Neural progenitor cell (in vitro differentiated cells): ENCODE results near the gene RYR3. TPM values are rescaled to one million over a fixed set of nuclear protein-coding genes. Genes with fewer than 3 reads are reported as not detected.
"Not testable (repeated sequence)": the region's sequence is repeated elsewhere in the genome, so short reads cannot be mapped to it uniquely, and the experiment has no call there.

ENCODE experiments used
- DNase-seq: peaks from one replicate; pipeline ENCODE4 v3.0.0-alpha.2; 2016; ENCODE audit warnings: low spot score
- H2AFZ ChIP-seq: fragments of 200-600 bp; sonication (generic); replicated peaks from 2 replicates; pipeline ENCODE4 v1.6.1; 2016; ENCODE audit warnings: antibody characterized with exemption
- H3F3A ChIP-seq: fragments of 200-600 bp; sonication (generic); 2 replicates; pipeline ENCODE4 v1.6.1; 2016; ENCODE audit warnings: antibody characterized with exemption, low read depth
- H3K27ac ChIP-seq: fragments of 200-600 bp; sonication (generic); 2 replicates; pipeline ENCODE4 v1.5.1; 2016; ENCODE audit warnings: mild to moderate bottlenecking
- H3K27me3 ChIP-seq: fragments of 200-600 bp; sonication (generic); 2 replicates; pipeline ENCODE4 v1.6.1; 2016; ENCODE audit warnings: mild to moderate bottlenecking, moderate library complexity
- H3K36me3 ChIP-seq: fragments of 200-600 bp; sonication (generic); 2 replicates; pipeline ENCODE4 v1.5.1; 2016
- H3K4me1 ChIP-seq: fragments of 200-600 bp; sonication (generic); 2 replicates; pipeline ENCODE4 v1.6.1; 2016; ENCODE audit warnings: mixed run types
- H3K4me2 ChIP-seq: fragments of 200-600 bp; sonication (generic); 2 replicates; pipeline ENCODE4 v1.6.1; 2016
- H3K4me3 ChIP-seq: fragments of 200-600 bp; sonication (generic); 2 replicates; pipeline ENCODE4 v1.5.1; 2016
- H3K79me2 ChIP-seq: fragments of 200-600 bp; sonication (generic); 2 replicates; pipeline ENCODE4 v1.6.1; 2016; ENCODE audit warnings: low read depth
- H3K9ac ChIP-seq: fragments of 200-600 bp; sonication (generic); 2 replicates; pipeline ENCODE4 v1.6.1; 2016
- H3K9me3 ChIP-seq: fragments of 200-600 bp; sonication (generic); 2 replicates; pipeline ENCODE4 v1.5.1; 2016; ENCODE audit warnings: low read depth
- H4K20me1 ChIP-seq: fragments of 200-600 bp; sonication (generic); 2 replicates; pipeline ENCODE4 v1.6.1; 2016; ENCODE audit warnings: low read depth
- H3K27ac Mint-ChIP-seq: 3 replicates; pipeline ENCODE4 v1.8.0; 2021; ENCODE audit warnings: mixed read lengths
- H3K27me3 Mint-ChIP-seq: 2 replicates; pipeline ENCODE4 v1.8.0; 2022; ENCODE audit warnings: low read depth, mild to moderate bottlenecking, inconsistent platforms, moderate library complexity, mixed read lengths; ENCODE audit not compliant: insufficient read depth
- H3K36me3 Mint-ChIP-seq: 3 replicates; pipeline ENCODE4 v1.8.0; 2021; ENCODE audit warnings: mixed read lengths
- H3K4me1 Mint-ChIP-seq: 3 replicates; pipeline ENCODE4 v1.8.0; 2021; ENCODE audit warnings: mixed read lengths
- H3K4me3 Mint-ChIP-seq: 3 replicates; pipeline ENCODE4 v1.8.0; 2021; ENCODE audit warnings: mild to moderate bottlenecking, moderate library complexity, mixed read lengths
- H3K9me3 Mint-ChIP-seq: 3 replicates; pipeline ENCODE4 v1.8.0; 2020; ENCODE audit warnings: mixed read lengths
- EZH2 ChIP-seq: fragments of 200-600 bp; sonication (generic); IDR thresholded peaks from 2 replicates; pipeline ENCODE4 v1.6.1; 2017; ENCODE audit warnings: antibody characterized with exemption, mild to moderate bottlenecking, moderate library complexity
- EZH2phosphoT487 ChIP-seq: fragments of 200-600 bp; sonication (generic); IDR thresholded peaks from 2 replicates; pipeline ENCODE4 v1.6.1; 2017; ENCODE audit warnings: antibody characterized with exemption
- total RNA-seq: library from RNA; depleted of rRNA; stranded (reverse); fragments of >200 nt; gene quantifications from 2 replicates; pipeline ENCODE4 v1.2.3, GENCODE V29; 2015; ENCODE audit warnings: low replicate concordance
- TF ChIP-seq, protein P1 (sequence below): fragments of 200-600 bp; sonication (generic); IDR thresholded peaks from 2 replicates; pipeline ENCODE4 v1.5.1; 2017; ENCODE audit warnings: antibody characterized with exemption, mild to moderate bottlenecking

RYR3 gene
- total RNA-seq, 1 donor from 2014 or later, result 2.1 TPM

GRCh38 chr15:33561967-33562366 lies 251.2 kb downstream of the RYR3 start:
- no peaks in the 10 kb centered on the region for H3K79me2 ChIP-seq
- H3K9me3 ChIP-seq, result no peaks in the 10 kb centered on the region
- no peak overlapping the region for H3K4me2 ChIP-seq
- Mint-ChIP-seq H3K27ac (no peak overlapping the region), H3K4me3 (no peak overlapping the region), H3K4me1 (peaks cover 5% of the 10 kb centered on the region), H3K27me3 (no peaks in the 10 kb centered on the region), H3K36me3 (no peaks in the 10 kb centered on the region), H3K9me3 (no peaks in the 10 kb centered on the region)
- peaks cover 8% of the 10 kb centered on the region for H3K4me1 ChIP-seq
- no peaks in the 10 kb centered on the region for H3K36me3 ChIP-seq
- no peak overlapping the region for H3K27ac ChIP-seq
- TF ChIP-seq EZH2 (no peak), EZH2phosphoT487 (no peak)
- TF ChIP-seq, protein P1, sequence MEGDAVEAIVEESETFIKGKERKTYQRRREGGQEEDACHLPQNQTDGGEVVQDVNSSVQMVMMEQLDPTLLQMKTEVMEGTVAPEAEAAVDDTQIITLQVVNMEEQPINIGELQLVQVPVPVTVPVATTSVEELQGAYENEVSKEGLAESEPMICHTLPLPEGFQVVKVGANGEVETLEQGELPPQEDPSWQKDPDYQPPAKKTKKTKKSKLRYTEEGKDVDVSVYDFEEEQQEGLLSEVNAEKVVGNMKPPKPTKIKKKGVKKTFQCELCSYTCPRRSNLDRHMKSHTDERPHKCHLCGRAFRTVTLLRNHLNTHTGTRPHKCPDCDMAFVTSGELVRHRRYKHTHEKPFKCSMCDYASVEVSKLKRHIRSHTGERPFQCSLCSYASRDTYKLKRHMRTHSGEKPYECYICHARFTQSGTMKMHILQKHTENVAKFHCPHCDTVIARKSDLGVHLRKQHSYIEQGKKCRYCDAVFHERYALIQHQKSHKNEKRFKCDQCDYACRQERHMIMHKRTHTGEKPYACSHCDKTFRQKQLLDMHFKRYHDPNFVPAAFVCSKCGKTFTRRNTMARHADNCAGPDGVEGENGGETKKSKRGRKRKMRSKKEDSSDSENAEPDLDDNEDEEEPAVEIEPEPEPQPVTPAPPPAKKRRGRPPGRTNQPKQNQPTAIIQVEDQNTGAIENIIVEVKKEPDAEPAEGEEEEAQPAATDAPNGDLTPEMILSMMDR, result no peak
- H3K9ac ChIP-seq, result no peak overlapping the region
- H2AFZ ChIP-seq, result no peak overlapping the region
- no peak overlapping the region for H3K4me3 ChIP-seq
- DNase-seq, result no peak
- H3K27me3 ChIP-seq, result no peaks in the 10 kb centered on the region
- H4K20me1 ChIP-seq, result no peaks in the 10 kb centered on the region
- no peaks in the 10 kb centered on the region for H3F3A ChIP-seq

DNA sequence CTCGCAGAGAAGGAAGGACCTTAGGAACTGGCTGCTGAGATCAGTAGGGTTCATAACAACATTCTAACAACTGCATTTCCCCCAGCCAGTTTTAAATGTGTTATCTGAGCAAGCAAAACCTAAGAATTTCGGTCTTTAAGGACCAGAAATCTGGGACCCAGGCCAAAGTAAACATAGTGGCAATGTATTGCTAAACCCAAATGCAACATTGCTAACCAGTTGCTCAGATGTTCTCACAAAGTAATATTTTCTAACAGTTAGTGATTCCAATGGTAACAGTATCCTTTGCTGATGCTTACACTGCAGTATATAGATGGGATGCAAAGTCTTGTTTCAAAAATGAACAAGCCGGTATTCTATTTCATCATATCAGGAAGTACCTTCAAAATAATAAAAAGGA lies 254.3 kb downstream of the RYR3 start:
- Histone ChIP-seq H2AFZ (no peak overlapping the region), H4K20me1 (no peaks in the 10 kb centered on the region), H3K36me3 (no peaks in the 10 kb centered on the region), H3F3A (no peaks in the 10 kb centered on the region), H3K27ac (no peak overlapping the region), H3K79me2 (no peaks in the 10 kb centered on the region), H3K9me3 (no peaks in the 10 kb centered on the region), H3K4me2 (no peak overlapping the region), H3K4me3 (no peak overlapping the region), H3K4me1 (peaks cover 2% of the 10 kb centered on the region), H3K27me3 (no peaks in the 10 kb centered on the region), H3K9ac (no peak overlapping the region)
- Mint-ChIP-seq H3K4me1 (peaks cover 3% of the 10 kb centered on the region), H3K27ac (no peak overlapping the region), H3K4me3 (no peak overlapping the region), H3K27me3 (no peaks in the 10 kb centered on the region), H3K36me3 (no peaks in the 10 kb centered on the region), H3K9me3 (no peaks in the 10 kb centered on the region)
- TF ChIP-seq, protein P1, result no peak
- TF ChIP-seq EZH2phosphoT487 (no peak), EZH2 (no peak)
- no peak for DNase-seq

GRCh38 chr15:33567652-33568051 lies 256.9 kb downstream of the RYR3 start:
- Mint-ChIP-seq H3K36me3 (no peaks in the 10 kb centered on the region), H3K4me1 (no peaks in the 10 kb centered on the region), H3K27ac (no peak overlapping the region), H3K9me3 (no peaks in the 10 kb centered on the region), H3K4me3 (no peak overlapping the region), H3K27me3 (no peaks in the 10 kb centered on the region)
- Histone ChIP-seq H3K9ac (no peak overlapping the region), H3K4me3 (no peak overlapping the region), H2AFZ (no peak overlapping the region), H4K20me1 (no peaks in the 10 kb centered on the region), H3K4me1 (no peaks in the 10 kb centered on the region), H3F3A (no peaks in the 10 kb centered on the region), H3K79me2 (no peaks in the 10 kb centered on the region), H3K27ac (no peak overlapping the region), H3K4me2 (no peak overlapping the region), H3K27me3 (no peaks in the 10 kb centered on the region), H3K9me3 (no peaks in the 10 kb centered on the region), H3K36me3 (no peaks in the 10 kb centered on the region)
- DNase-seq, result no peak
- no peak for TF ChIP-seq EZH2phosphoT487
- TF ChIP-seq EZH2, result no peak
- TF ChIP-seq, protein P1, result no peak

DNA sequence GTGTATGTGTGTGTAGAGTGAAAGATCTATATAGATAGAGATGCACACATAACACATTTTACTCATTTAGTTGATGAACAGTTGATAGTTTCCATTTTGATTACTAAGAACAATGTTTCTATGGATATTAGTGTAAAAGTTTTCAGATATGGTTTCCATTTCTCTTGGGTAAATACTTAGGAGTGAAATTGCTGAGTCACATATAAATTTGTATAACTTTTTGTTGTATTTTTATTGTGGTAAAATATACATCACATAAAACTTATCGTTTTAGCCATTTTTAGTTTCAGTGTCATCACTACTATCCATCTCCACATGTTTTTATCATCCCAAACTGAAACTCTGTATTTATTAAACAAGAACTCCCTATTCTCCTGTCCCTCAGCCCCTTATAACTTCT lies 258.3 kb downstream of the RYR3 start:
- Histone ChIP-seq H3K27me3 (no peaks in the 10 kb centered on the region), H3F3A (no peaks in the 10 kb centered on the region), H3K9ac (no peak overlapping the region), H3K79me2 (no peaks in the 10 kb centered on the region), H3K4me3 (no peak overlapping the region), H3K4me1 (no peaks in the 10 kb centered on the region), H3K36me3 (no peaks in the 10 kb centered on the region), H2AFZ (no peak overlapping the region), H3K27ac (no peak overlapping the region), H3K9me3 (no peaks in the 10 kb centered on the region), H4K20me1 (no peaks in the 10 kb centered on the region), H3K4me2 (no peak overlapping the region)
- no peaks in the 10 kb centered on the region for H3K27me3 Mint-ChIP-seq
- no peaks in the 10 kb centered on the region for H3K36me3 Mint-ChIP-seq
- no peak for TF ChIP-seq EZH2
- TF ChIP-seq EZH2phosphoT487, result no peak
- TF ChIP-seq, protein P1, result no peak
- H3K27ac Mint-ChIP-seq, result no peak overlapping the region
- no peaks in the 10 kb centered on the region for H3K4me1 Mint-ChIP-seq
- H3K4me3 Mint-ChIP-seq, result no peak overlapping the region
- no peaks in the 10 kb centered on the region for H3K9me3 Mint-ChIP-seq
- DNase-seq, result no peak

DNA sequence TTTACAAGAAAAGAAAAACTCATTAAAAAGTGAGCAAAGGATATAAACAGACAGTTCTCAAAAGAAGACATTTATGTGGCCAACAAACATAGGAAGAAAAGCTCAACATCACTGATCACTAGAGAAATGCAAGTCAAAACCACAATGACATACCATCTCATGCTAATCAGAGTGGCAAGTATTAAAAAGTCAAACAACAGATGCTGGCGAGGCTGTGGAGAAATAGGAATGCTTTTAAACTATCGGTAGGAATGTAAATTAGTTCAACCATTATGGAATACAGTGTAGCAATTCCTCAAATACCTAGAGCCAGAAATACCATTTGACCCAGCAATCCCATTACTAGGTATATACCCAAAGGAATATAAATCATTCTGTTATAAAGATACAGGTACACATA lies 267.1 kb downstream of the RYR3 start:
- not testable (repeated sequence) for H3K27ac Mint-ChIP-seq, H3K4me1 ChIP-seq, H3K79me2 ChIP-seq, H3K9me3 ChIP-seq, H3F3A ChIP-seq, H3K27me3 ChIP-seq, H2AFZ ChIP-seq, H3K4me3 ChIP-seq, H3K36me3 Mint-ChIP-seq, DNase-seq, H3K9me3 Mint-ChIP-seq, H4K20me1 ChIP-seq, H3K4me2 ChIP-seq, H3K4me3 Mint-ChIP-seq, H3K9ac ChIP-seq, H3K27ac ChIP-seq, H3K27me3 Mint-ChIP-seq, H3K4me1 Mint-ChIP-seq, H3K36me3 ChIP-seq
